Loucy (cell line): ENCODE results near the gene COG4.

Experiments used
- H2AFZ ChIP-seq: fragments of 200-600 bp; sonication (generic); 2 replicates; pipeline ENCODE4 v1.6.0; 2016; ENCODE audit warnings: antibody characterized with exemption, mild to moderate bottlenecking, low read length, moderate library complexity
- H3F3A ChIP-seq: fragments of 200-600 bp; 2 replicates; pipeline ENCODE4 v1.6.0; 2016; ENCODE audit warnings: antibody characterized with exemption, low read depth, mild to moderate bottlenecking
- H3K27me3 ChIP-seq: fragments of 200-600 bp; sonication (generic); 2 replicates; pipeline ENCODE4 v1.6.1; 2014; ENCODE audit warnings: low read length, mild to moderate bottlenecking; ENCODE audit not compliant: insufficient read depth, poor library complexity, severe bottlenecking
- H3K36me3 ChIP-seq: fragments of 200-600 bp; sonication (generic); 2 replicates; pipeline ENCODE4 v1.6.1; 2016; ENCODE audit warnings: low read length; ENCODE audit not compliant: insufficient read depth
- H3K4me1 ChIP-seq: fragments of 200-600 bp; sonication (generic); 2 replicates; pipeline ENCODE4 v1.5.1; 2014; ENCODE audit warnings: low read length, mild to moderate bottlenecking; ENCODE audit not compliant: insufficient read depth, poor library complexity, severe bottlenecking
- H3K4me2 ChIP-seq: fragments of 200-600 bp; sonication (generic); 2 replicates; pipeline ENCODE4 v1.6.0; 2014; ENCODE audit warnings: antibody characterized with exemption, low read length, low read depth, mild to moderate bottlenecking; ENCODE audit not compliant: poor library complexity, severe bottlenecking
- H3K4me3 ChIP-seq: fragments of 200-600 bp; sonication (generic); 2 replicates; pipeline ENCODE4 v1.5.1; 2014; ENCODE audit warnings: low read length, mild to moderate bottlenecking, mixed read lengths; ENCODE audit not compliant: poor library complexity, severe bottlenecking
- H3K79me2 ChIP-seq: fragments of 200-600 bp; sonication (generic); 2 replicates; pipeline ENCODE4 v1.6.1; 2014; ENCODE audit warnings: low read length; ENCODE audit not compliant: insufficient read depth
- H3K9ac ChIP-seq: fragments of 200-600 bp; sonication (generic); 2 replicates; pipeline ENCODE4 v1.6.0; 2014; ENCODE audit warnings: mild to moderate bottlenecking, low read depth, low read length, moderate library complexity; ENCODE audit not compliant: poor library complexity, severe bottlenecking
- H3K9me2 ChIP-seq: fragments of 200-600 bp; sonication (generic); replicated peaks from 2 replicates; pipeline ENCODE4 v1.6.1; 2016; ENCODE audit warnings: low read depth, low read length, mixed read lengths
- H3K9me3 ChIP-seq: fragments of 200-600 bp; sonication (generic); 2 replicates; pipeline ENCODE4 v1.6.1; 2014; ENCODE audit warnings: mild to moderate bottlenecking, antibody characterized with exemption, low read length, low read depth; ENCODE audit not compliant: insufficient read depth
- H4K20me1 ChIP-seq: fragments of 200-600 bp; sonication (generic); 2 replicates; pipeline ENCODE4 v1.6.0; 2014; ENCODE audit warnings: antibody characterized with exemption, low read length, mild to moderate bottlenecking; ENCODE audit not compliant: insufficient read depth, poor library complexity, severe bottlenecking
- CTCF ChIP-seq: fragments of 200-600 bp; sonication (generic); conservative IDR thresholded peaks from 2 replicates; pipeline ENCODE4 v1.5.1; 2014; ENCODE audit warnings: mild to moderate bottlenecking, antibody characterized with exemption, low read length
- EZH2phosphoT487 ChIP-seq: fragments of 200-600 bp; IDR thresholded peaks from 2 replicates; pipeline ENCODE4 v1.6.1; 2018; ENCODE audit warnings: antibody characterized with exemption, mild to moderate bottlenecking, moderate library complexity, borderline replicate concordance

Gene COG4

GRCh38 chr16:70556063-70556462 is 32.7 kb upstream of the COG4 start:
- Histone ChIP-seq H4K20me1 (peaks cover 68% of the 10 kb centered on the region), H3K27me3 (no peaks in the 10 kb centered on the region), H3F3A (no peaks in the 10 kb centered on the region), H3K9ac (no peak overlapping the region), H3K4me2 (no peak overlapping the region), H3K9me2 (no peaks in the 10 kb centered on the region), H3K9me3 (no peaks in the 10 kb centered on the region), H3K36me3 (peaks cover 99% of the 10 kb centered on the region), H3K4me3 (no peak overlapping the region), H3K4me1 (no peaks in the 10 kb centered on the region), H2AFZ (no peak overlapping the region), H3K79me2 (peaks cover 25% of the 10 kb centered on the region)
- no peak for TF ChIP-seq CTCF
- TF ChIP-seq EZH2phosphoT487: no peak

- H3K79me2 ChIP-seq: peaks cover 48% of the 10 kb centered on the region
- H3K36me3 ChIP-seq: peaks cover 99% of the 10 kb centered on the region
- no peaks in the 10 kb centered on the region for H3F3A ChIP-seq
- no peak overlapping the region for H3K4me2 ChIP-seq
- no peaks in the 10 kb centered on the region for H3K9me2 ChIP-seq
- H3K4me1 ChIP-seq: no peaks in the 10 kb centered on the region
- no peaks in the 10 kb centered on the region for H3K27me3 ChIP-seq
- H3K9me3 ChIP-seq: no peaks in the 10 kb centered on the region
- peaks cover 86% of the 10 kb centered on the region for H4K20me1 ChIP-seq
- H3K4me3 ChIP-seq: no peak overlapping the region
- H2AFZ ChIP-seq: no peak overlapping the region
- TF ChIP-seq CTCF: no peak
- TF ChIP-seq EZH2phosphoT487: no peak
- no peak overlapping the region for H3K9ac ChIP-seq
Observed at GRCh38 chr16:70553645-70554044, 30.3 kb upstream of the COG4 start.

- Histone ChIP-seq H3K9ac (no peak overlapping the region), H3K27me3 (no peaks in the 10 kb centered on the region), H3F3A (no peaks in the 10 kb centered on the region), H2AFZ (no peak overlapping the region), H3K4me3 (no peak overlapping the region), H4K20me1 (peaks cover 93% of the 10 kb centered on the region), H3K4me2 (no peak overlapping the region), H3K36me3 (peaks cover 99% of the 10 kb centered on the region), H3K79me2 (peaks cover 58% of the 10 kb centered on the region), H3K4me1 (no peaks in the 10 kb centered on the region), H3K9me2 (no peaks in the 10 kb centered on the region), H3K9me3 (no peaks in the 10 kb centered on the region)
- TF ChIP-seq CTCF: no peak
- TF ChIP-seq EZH2phosphoT487: no peak
Observed at GRCh38 chr16:70552675-70553074, 29.3 kb upstream of the COG4 start.
